HTERT RPE-1 (cell line): ENCODE data around the gene POLR3H.
"Not testable (repeated sequence)": the region's sequence is repeated elsewhere in the genome, so short reads cannot be mapped to it uniquely, and the experiment has no call there.

Experiments
- in situ Hi-C: fragments of 300-500 bp; cut with MboI; formaldehyde crosslinking; loops from 4 replicates; pipeline ENCODE4 v1.14.3; 2020; ENCODE audit warnings: low sequenced_read_pairs

Gene POLR3H, protein sequence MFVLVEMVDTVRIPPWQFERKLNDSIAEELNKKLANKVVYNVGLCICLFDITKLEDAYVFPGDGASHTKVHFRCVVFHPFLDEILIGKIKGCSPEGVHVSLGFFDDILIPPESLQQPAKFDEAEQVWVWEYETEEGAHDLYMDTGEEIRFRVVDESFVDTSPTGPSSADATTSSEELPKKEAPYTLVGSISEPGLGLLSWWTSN

DNA sequence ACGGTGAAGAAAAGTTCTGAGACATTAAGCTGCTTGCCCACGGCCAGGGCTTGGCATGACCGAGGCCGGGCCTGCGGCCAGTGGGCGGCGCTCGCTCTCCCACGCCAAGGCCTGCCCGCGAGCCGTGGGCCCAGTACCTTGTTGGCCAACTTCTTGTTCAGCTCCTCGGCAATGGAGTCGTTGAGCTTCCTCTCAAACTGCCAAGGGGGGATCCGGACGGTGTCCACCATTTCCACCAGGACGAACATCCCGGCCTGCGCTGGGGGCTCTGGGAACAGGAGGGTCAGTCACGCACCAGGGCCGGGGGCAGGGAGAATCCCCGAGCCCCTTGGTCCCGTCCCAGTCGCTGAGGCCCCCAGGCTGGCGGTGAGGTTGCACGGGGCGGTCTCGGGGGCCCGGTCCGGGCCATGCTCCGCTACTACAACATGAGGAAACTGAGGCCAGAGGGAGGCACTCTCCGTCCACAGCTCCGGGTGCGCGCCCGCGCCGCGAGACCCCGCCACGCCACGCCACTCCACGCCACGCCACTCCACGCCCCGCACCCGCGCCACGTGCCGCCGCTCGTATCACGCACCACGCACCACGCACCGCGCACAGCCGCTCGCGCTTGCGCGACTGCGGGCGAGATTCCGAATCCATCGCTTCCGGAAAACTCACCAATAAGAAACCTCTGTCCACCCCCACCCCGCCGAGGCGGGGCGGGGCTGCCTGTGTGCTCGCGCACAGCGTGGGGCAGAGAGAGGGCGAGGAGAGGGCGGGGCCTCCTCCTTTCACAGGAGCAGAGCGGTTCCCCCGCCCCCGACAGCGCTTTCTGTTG lies at the start of gene POLR3H:
Gene POLR3H (minus strand): TSS at position 617 of the 817 bp plus-strand sequence. CDS start 369 bp downstream, at position 248.
- in situ Hi-C loops, result no loop called here

DNA sequence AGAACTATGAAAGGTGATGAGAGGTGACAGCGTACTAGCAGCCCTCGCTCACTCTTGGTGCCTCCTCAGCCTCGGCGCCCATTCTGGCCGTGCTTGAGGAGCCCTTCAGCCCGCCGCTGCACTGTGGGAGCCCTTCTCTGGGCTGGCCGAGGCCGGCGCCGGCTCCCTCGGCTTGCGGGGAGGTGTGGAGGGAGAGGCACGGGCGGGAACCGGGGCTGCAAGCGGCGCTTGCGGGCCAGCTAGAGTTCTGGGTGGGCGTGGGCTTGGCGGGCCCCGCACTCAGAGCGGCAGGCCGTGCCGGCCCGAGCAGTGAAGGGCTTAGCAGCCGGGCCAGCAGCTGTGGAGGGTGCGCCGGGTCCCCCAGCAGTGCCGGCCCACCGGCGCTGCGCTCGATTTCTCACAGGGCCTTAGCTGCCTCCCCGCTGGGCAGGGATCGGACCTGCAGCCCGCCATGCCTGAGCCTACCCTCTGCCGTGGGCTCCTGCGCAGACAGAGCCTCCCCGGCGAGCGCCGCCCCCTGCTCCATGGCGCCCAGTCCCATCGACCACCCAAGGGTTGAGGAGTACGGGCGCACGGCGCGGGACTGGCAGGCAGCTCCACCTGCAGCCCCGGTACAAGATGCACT lies 49.2 kb upstream of the POLR3H start:
- in situ Hi-C loops, result not testable (repeated sequence)

DNA sequence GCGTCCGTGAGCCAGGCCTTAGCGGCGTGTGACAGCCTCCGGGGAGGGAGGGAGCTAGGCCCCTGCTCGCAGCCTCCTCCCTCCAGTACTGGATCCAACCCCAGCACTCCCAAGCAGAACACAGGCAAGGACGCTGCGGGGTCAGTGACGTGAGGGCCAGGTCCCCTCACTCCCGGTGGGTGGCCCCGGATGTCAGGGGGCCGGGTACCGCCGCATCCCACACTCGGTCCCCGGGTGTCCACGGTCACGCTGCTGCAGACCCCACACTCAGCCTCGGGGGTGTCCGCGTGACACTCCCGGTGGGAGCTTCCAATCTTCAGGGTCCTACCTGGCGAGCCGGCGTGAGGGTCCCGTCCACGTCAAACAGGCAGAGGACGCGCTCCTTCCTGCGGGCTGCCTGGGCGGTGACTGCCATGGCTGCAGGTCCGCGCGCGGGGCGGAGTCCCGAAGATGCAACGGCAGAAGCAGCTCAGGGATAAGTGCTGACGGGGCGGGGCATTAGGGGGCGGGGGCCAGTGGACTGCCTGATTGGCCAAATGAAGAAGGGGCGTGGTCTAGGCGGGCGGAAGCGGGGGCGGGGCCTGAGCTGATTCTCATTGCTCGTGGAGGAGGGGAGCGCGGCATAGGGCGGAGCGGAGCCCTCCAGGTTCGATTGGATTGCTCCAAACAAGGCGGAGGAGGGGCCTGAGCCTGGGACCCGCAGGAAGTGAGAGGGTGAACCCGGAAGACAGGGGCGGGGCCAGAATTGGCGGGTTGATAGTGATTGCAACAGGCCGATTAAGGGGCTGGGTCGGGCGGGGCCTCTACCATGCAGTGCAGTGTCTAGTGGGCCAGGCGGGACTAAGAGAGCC lies 45.3 kb upstream of the POLR3H start, which contains the start of gene PMM1:
Gene PMM1 (minus strand): TSS at position 450 of the 851 bp plus-strand sequence. CDS start 35 bp downstream, at position 415.
- in situ Hi-C loops, result no loop called here

GRCh38 chr22:41587347-41587723 lies 43.1 kb upstream of the POLR3H start:
- in situ Hi-C loops, result no loop called here

GRCh38 chr22:41585898-41586297 lies 41.6 kb upstream of the POLR3H start:
- in situ Hi-C loops, result no loop called here

DNA sequence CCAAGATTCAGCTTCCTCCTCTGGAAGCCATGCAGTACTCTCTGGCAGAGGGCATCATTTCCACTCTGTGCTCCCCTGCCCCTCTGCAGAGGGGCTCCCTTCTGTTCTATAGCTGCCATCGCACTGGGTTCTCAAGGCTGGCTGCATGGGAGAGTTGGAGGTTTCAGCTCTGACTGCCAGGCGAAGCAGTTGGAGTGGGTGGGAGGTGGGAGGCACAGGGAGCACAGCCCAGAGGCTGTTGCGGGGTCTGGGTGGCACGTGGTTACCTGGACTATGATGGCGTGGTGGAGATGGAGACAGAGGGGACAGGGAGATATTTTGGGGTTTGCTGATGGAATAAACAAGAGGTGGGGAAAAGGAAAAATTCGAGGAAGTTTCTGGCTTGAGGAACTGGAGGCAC lies 40.6 kb upstream of the POLR3H start:
- in situ Hi-C loops, result no loop called here

GRCh38 chr22:41582694-41583093 lies 38.4 kb upstream of the POLR3H start:
- in situ Hi-C loops, result no loop called here

DNA sequence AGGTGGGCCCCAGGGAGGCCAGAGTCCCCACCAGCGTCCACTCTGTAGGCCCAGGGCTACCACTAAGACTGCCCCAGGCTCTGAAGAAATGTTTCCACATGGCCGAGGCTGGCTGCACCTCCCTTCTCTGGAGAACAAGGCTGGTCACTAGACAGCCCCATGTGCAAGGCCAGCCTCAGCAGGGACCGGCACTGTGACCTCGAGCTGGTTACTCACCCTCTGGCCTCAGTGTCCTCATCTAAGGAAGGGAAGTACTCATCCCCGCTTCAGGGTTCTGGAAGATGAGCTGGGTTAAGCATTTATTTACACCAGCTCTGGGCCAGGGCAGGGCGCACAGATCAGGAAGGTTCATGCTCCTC lies 35.7 kb upstream of the POLR3H start:
- in situ Hi-C loops, result no loop called here

DNA sequence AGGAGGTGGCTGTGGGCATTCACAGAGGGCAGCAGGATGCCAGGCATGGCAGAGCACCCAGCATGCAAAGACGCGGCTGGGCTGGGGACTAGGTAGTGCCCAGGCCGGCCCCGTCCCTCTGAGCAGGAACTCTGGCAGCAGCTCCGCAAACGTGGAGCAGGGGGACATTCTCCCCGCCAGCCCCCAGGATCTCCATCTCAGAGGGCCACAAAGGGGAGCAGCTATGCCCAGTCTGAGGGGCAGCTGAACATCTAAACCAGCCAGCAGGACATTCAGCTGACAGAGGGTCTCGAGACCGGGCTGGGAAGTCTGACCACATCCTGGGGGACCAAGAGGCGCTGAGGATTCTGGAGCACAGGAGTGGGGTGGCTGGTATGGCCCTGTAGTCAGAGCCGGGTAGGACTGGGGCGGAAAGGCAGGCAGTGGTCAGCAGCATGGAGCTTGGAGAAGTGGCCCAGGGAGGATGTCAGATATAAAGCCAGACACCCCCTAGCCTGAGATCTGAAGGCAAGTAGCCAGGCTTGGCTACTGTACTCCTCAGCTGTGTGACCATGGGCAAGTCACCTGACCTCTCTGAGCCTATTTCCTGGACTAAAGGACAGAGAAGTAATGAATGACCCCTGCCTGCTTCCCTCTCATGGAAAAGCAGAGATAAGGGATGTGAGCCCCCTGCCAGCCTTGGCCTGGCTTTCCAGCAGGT lies 35.2 kb upstream of the POLR3H start:
- in situ Hi-C loops, result no loop called here

DNA sequence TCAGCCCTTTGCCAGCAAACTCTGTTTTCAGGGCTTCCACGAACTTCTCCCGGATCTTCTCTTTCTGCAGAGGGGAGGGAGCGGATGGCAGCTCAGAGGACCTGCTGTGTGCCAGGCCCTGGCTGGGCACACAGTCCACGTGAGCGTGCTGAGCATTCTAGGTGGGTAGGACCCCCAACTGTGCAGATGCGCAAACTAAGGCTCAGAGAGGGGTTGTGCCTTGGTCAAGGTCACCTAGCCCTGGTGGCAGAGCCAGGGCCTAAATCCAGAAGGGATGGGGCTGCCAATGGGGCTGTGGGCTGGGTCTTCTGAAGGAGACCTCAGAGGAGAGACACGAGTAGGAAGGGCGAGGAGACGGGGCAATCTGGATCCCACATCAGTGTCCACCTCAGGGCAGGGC lies 34.5 kb upstream of the POLR3H start:
- in situ Hi-C loops, result no loop called here

DNA sequence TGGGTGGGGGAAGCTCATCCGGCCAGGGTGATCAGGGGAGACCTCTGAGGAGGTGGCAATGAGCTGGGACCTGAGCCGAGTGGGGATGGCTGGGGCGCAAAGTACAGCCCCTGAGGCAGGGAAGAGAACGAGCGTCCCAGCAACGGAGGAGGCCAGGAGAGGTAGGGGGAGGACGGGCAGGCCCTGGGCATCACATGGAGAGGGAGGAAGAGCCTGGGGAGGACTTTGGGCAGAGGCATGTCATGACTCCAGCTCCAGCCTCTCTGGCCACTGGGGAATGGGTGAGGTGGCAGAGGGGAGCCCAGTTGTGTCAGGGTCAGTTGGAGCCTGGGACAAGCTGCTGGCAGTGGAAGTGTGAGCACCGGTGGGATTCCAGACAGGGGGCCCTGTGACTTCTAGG lies 33.8 kb upstream of the POLR3H start:
- in situ Hi-C loops, result no loop called here

DNA sequence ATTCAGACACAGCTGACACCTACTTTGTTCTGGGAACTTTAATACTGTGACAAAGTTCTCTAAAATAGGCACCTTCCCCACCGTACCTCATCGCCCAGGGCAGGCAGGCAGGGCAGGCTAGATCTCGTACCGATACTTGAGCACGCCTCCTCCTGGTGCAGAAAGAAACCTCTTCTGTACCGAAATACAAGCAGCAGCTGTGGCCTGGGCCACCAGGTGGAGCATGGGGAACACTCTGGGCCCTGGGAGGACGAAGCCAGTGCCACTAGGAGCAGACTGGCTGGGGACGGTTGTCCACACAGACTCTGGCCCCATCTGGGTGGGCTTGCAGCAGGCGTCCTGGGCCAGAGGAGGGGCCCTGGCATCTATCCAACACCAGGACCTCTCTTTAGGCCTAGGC lies 32.6 kb upstream of the POLR3H start:
- in situ Hi-C loops, result no loop called here

- in situ Hi-C loops, result no loop called here
Measured at GRCh38 chr22:41575533-41575932, 31.3 kb upstream of the POLR3H start.

DNA sequence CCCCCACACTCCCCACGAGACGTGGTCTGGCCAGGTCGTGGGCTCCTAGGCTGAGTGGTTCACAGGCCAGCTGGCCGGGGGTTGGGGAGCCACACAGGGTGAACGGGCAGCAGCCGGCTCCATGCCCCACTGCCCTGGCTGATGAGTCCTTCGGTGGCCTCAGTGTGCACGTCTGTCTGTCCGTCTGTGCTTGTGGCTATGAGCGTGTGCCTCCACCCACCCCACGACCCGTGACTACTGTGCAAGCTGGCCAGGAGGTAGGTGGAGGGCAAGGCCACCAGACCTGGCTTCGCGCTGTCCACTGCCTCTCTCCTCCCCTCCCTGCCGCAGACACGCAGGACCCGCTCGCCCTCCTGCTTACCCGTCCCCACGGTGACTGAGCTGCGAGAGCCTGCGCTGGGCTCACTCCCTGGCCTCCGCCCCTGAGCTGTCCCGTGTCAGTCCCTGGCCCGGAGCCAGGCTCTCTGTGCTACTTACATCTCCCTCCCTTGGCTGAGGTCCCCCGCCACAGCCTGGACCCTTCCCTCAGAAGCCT lies 30.6 kb upstream of the POLR3H start:
- in situ Hi-C loops, result no loop called here

- in situ Hi-C loops, result no loop called here
Measured at GRCh38 chr22:41573677-41574076, 29.4 kb upstream of the POLR3H start.

GRCh38 chr22:41572305-41572704 lies 28.0 kb upstream of the POLR3H start:
- in situ Hi-C loops, result not testable (repeated sequence)

DNA sequence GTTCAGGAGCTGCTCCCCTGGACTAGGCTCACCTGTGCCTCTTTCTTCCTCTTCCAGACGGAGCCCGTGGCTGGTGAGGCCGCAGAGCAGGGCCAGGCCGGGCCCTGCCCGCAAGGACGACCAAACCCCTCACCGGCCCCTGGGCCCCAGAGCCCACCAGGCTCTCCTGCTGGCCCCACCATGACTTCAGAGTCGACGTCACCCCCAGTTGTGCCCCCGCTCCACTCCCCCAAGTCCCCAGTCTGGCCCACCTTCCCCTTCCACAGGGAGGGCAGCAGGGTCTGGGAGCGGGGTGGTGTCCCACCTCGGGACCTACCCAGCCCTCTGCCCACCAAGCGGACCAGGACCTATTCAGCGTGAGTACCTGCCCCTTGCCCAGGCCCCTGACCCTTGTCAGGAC lies 27.5 kb upstream of the POLR3H start:
- in situ Hi-C loops, result no loop called here

- in situ Hi-C loops, result no loop called here
Measured at GRCh38 chr22:41570221-41570620, 26.0 kb upstream of the POLR3H start.

DNA sequence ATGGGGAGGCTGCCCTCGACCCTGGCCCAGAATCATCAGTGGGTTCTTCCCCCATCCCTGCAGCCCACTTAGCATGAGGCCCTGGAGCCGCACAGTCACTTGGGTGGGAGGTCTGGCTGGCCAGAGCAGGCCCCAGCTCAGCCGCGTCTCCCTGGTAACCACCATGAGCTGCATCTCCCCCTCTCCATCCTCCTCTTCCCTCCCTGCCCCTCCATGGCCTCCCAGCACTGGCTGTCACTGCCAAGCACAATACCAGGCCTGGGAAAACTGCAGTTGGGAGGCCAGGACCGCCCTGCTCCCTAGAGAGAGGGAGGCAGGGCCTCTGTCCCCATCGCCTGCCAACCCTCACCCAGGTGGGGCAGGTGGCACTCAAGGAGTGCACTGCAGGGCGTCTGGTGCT lies 24.5 kb upstream of the POLR3H start:
- in situ Hi-C loops, result no loop called here

- in situ Hi-C loops, result no loop called here
Measured at GRCh38 chr22:41567512-41567768, 23.2 kb upstream of the POLR3H start.
